A549 (cell line): Measurements from ENCODE around the gene LRFN4. TPM values are rescaled to one million over a fixed set of nuclear protein-coding genes. Genes with fewer than 3 reads are reported as not detected.

Source experiments
- ATAC-seq, 2 experiments: fragments of 200-7000 bp in 1 of 2; fragments of >200 bp in 1 of 2; cut with Nextera tagmentation in 1 of 2; cut with Tn5 transposase in 1 of 2; 3 replicates each; pipeline versions ENCODE4 v1.8.0 to v1.9.1; 2018 to 2020; ENCODE audit warnings: mild to moderate bottlenecking in 1 of 2, moderate library complexity in 1 of 2
- CTCF ChIA-PET: fragments of 300-600 bp; sonication (Branson Sonifier 250); formaldehyde crosslinking; extraction: SDS; loops from one replicate; lab custom pipeline; 2021; ENCODE audit warnings: antibody characterized with exemption, inconsistent platforms; lab: Yijun Ruan, JAX
- POLR2A ChIA-PET: fragments of 350-600 bp; formaldehyde crosslinking; extraction: SDS; loops from one replicate; lab custom pipeline; 2021; ENCODE audit warnings: antibody characterized with exemption, inconsistent platforms; lab: Yijun Ruan, JAX
- DNase-seq, 2 experiments: peaks; one replicate each; pipeline versions ENCODE4 v3.0.0 to v3.0.0-alpha.2; 2011 to 2016; ENCODE audit warnings: low read depth in 1 of 2, low spot score in 1 of 2
- FAIRE-seq: peaks from 2 replicates; lab custom pipeline; 2011; peaks lifted over from hg19 to GRCh38; lab: Jason Lieb, UNC
- H3K27ac ChIP-seq, 2 experiments: fragments of >200 bp; sonication (Bioruptor Twin); formaldehyde crosslinking; 3 replicates each; pipeline ENCODE4 v1.5.1; 2016 to 2017
- H3K4me1 ChIP-seq: fragments of >200 bp; sonication (Bioruptor Twin); formaldehyde crosslinking; 3 replicates; pipeline ENCODE4 v1.6.1; 2016
- H3K4me2 ChIP-seq: fragments of >200 bp; sonication (Bioruptor Twin); formaldehyde crosslinking; 3 replicates; pipeline ENCODE4 v1.6.1; 2016
- H3K4me3 ChIP-seq: fragments of >200 bp; sonication (Bioruptor Twin); formaldehyde crosslinking; 3 replicates; pipeline ENCODE4 v1.5.1; 2016
- H3K9me3 ChIP-seq: fragments of >200 bp; sonication (Bioruptor Twin); formaldehyde crosslinking; 3 replicates; pipeline ENCODE4 v1.6.1; 2016
- ATOH8 ChIP-seq: fragments of 250-450 bp; sonication (Bioruptor Pico); IDR thresholded peaks from 2 replicates; pipeline ENCODE4 v1.5.0; 2020; ENCODE audit warnings: low read depth, mild to moderate bottlenecking, moderate library complexity
- BHLHE40 ChIP-seq: IDR thresholded peaks from 2 replicates; pipeline ENCODE4 v1.6.1; 2012; ENCODE audit warnings: low read depth, low read length, inconsistent platforms
- CEBPB ChIP-seq, 2 experiments: fragments of >200 bp in 1 of 2; sonication (Bioruptor Twin) in 1 of 2; formaldehyde crosslinking in 1 of 2; IDR thresholded peaks; 2 replicates each; pipeline ENCODE4 v1.6.1; 2012 to 2016
- CHD4 ChIP-seq: fragments of 200-600 bp; sonication (generic); IDR thresholded peaks from 2 replicates; pipeline ENCODE4 v1.6.1; 2016; ENCODE audit warnings: antibody characterized with exemption, mild to moderate bottlenecking, borderline replicate concordance
- EHF ChIP-seq: fragments of 250-450 bp; sonication (Bioruptor Pico); IDR thresholded peaks from 2 replicates; pipeline ENCODE4 v1.5.0; 2020; ENCODE audit warnings: mild to moderate bottlenecking
- EHMT2 ChIP-seq: fragments of 200-600 bp; sonication (generic); IDR thresholded peaks from 2 replicates; pipeline ENCODE4 v1.6.1; 2016; ENCODE audit warnings: antibody characterized with exemption, low read depth, mild to moderate bottlenecking, moderate library complexity
- FOSB ChIP-seq: fragments of 250-450 bp; sonication (Bioruptor Pico); IDR thresholded peaks from 2 replicates; pipeline ENCODE4 v1.5.0; 2020; ENCODE audit warnings: mild to moderate bottlenecking, moderate library complexity
- FOSL2 ChIP-seq, 2 experiments: fragments of 450-650 bp in 1 of 2; fragments of >200 bp in 1 of 2; sonication (Bioruptor Twin) in 1 of 2; formaldehyde crosslinking; IDR thresholded peaks; 2 replicates each; pipeline versions ENCODE4 v1.5.0 to v1.6.1; 2016 to 2020; ENCODE audit warnings: mild to moderate bottlenecking in 1 of 2, moderate library complexity in 1 of 2
- FOXS1 ChIP-seq: fragments of 250-450 bp; sonication (Bioruptor Pico); IDR thresholded peaks from 2 replicates; pipeline ENCODE4 v1.5.0; 2020; ENCODE audit warnings: mild to moderate bottlenecking, moderate library complexity
- GATA3 ChIP-seq: IDR thresholded peaks from 2 replicates; pipeline ENCODE4 v1.6.1; 2012; ENCODE audit warnings: borderline replicate concordance
- HOXA7 ChIP-seq: fragments of 250-450 bp; sonication (Bioruptor Pico); IDR thresholded peaks from 2 replicates; pipeline ENCODE4 v1.5.0; 2020; ENCODE audit warnings: mild to moderate bottlenecking, moderate library complexity
- HOXB5 ChIP-seq: fragments of 250-450 bp; sonication (Bioruptor Pico); IDR thresholded peaks from 2 replicates; pipeline ENCODE4 v1.5.0; 2020; ENCODE audit warnings: mild to moderate bottlenecking, moderate library complexity
- JUNB ChIP-seq: fragments of >200 bp; sonication (Bioruptor Twin); formaldehyde crosslinking; IDR thresholded peaks from 2 replicates; pipeline ENCODE4 v1.6.1; 2016
- KDM5A ChIP-seq: fragments of 200-600 bp; sonication (generic); IDR thresholded peaks from 2 replicates; pipeline ENCODE4 v1.6.1; 2016; ENCODE audit warnings: antibody characterized with exemption, mild to moderate bottlenecking
- MAFK ChIP-seq: fragments of 450-650 bp; IDR thresholded peaks from 2 replicates; pipeline ENCODE4 v1.6.1; 2014; ENCODE audit not compliant: partially characterized antibody
- MAX ChIP-seq: IDR thresholded peaks from 2 replicates; pipeline ENCODE4 v1.6.1; 2012
- MAZ ChIP-seq: fragments of 150-350 bp; IDR thresholded peaks from 2 replicates; pipeline ENCODE4 v1.6.1; 2014; ENCODE audit warnings: antibody characterized with exemption, low read depth, low read length, borderline replicate concordance
- MYC ChIP-seq: IDR thresholded peaks from 2 replicates; pipeline ENCODE4 v1.6.1; 2012; ENCODE audit warnings: mild to moderate bottlenecking, inconsistent platforms, low read length, improper control_type of control experiment, borderline replicate concordance
- NFE2L2 ChIP-seq: fragments of 150-350 bp; conservative IDR thresholded peaks from 2 replicates; pipeline ENCODE4 v1.6.1; 2014; ENCODE audit warnings: low read length
- PBX3 ChIP-seq: IDR thresholded peaks from 2 replicates; pipeline ENCODE4 v1.6.1; 2012
- PHF8 ChIP-seq: fragments of 200-600 bp; sonication (generic); IDR thresholded peaks from 2 replicates; pipeline ENCODE4 v1.6.1; 2016; ENCODE audit warnings: low read depth, mild to moderate bottlenecking, antibody characterized with exemption, moderate library complexity, borderline replicate concordance
- RFX5 ChIP-seq: fragments of 450-650 bp; IDR thresholded peaks from 2 replicates; pipeline ENCODE4 v1.7.1; 2014; ENCODE audit warnings: antibody characterized with exemption, mild to moderate bottlenecking, moderate library complexity
- RNF2 ChIP-seq: fragments of 200-600 bp; sonication (generic); IDR thresholded peaks from 2 replicates; pipeline ENCODE4 v1.6.1; 2016; ENCODE audit warnings: low read depth, mild to moderate bottlenecking, antibody characterized with exemption, moderate library complexity, borderline replicate concordance
- ZNF302 ChIP-seq: fragments of 250-450 bp; sonication (Bioruptor Pico); IDR thresholded peaks from 2 replicates; pipeline ENCODE4 v1.9.0; 2021; ENCODE audit warnings: inconsistent platforms, mild to moderate bottlenecking, moderate library complexity
- ZSCAN20 ChIP-seq: fragments of 250-450 bp; sonication (Bioruptor Pico); IDR thresholded peaks from 2 replicates; pipeline ENCODE4 v1.8.0; 2022; ENCODE audit warnings: mild to moderate bottlenecking, moderate library complexity
- WGBS: methylation state at CpG from one replicate; pipeline ENCODE4 v1.1.6; 2017; ENCODE audit errors: missing lambda C conversion rate; 5-methylcytosine and 5-hydroxymethylcytosine counted together
- polyA plus RNA-seq, 4 experiments: library from polyadenylated mRNA; depleted of rRNA in 3 of 4; stranded (reverse); fragments of >200 nt; fragmentation: RNase III in 1 of 4; extraction: RNeasy Plus Mini Kit Qiagen cat#74134 plus additional on column Dnase treatment in 1 of 4; gene quantifications; 2 replicates in 3 of 4; 3 replicates in 1 of 4; pipeline ENCODE4 v1.2.3, GENCODE V29; 2011 to 2017

Gene LRFN4
- polyA plus RNA-seq, 2 of the 4 experiments (the other 2 are of a cell fraction) = 8.8 to 50.0 TPM

- Histone ChIP-seq H3K4me3 (no peak overlapping the region), H3K27ac (no peak overlapping the region), H3K4me2 (no peak overlapping the region), H3K9me3 (no peaks in the 10 kb centered on the region), H3K4me1 (peaks cover 11% of the 10 kb centered on the region)
- ATAC-seq (no peak; a peak in 1 of 6 replicates), DNase-seq (no peak), FAIRE-seq (no peak)
- CTCF ChIA-PET = interaction anchor here (0.6 to 8.7 kb wide), 44 partner anchors 8 to 484 kb away, joined by 3 to 194 read pairs (median 4); partner anchors contain the start of genes NPAS4, RBM4, RCE1 and ZDHHC24
- POLR2A ChIA-PET = interaction anchor here (0.6 to 0.9 kb wide), 2 partner anchors 8 to 142 kb away, joined by 3 read pairs; no protein-coding TSS in a partner anchor
- no peak for TF ChIP-seq MAZ
- TF ChIP-seq ZSCAN20 (CRISPR knock-in tag) = no peak
- TF ChIP-seq MAFK = no peak
- TF ChIP-seq FOSB (CRISPR knock-in tag) = no peak
- no peak for TF ChIP-seq GATA3
- 66% methylated on average over 4 of the region's 4 CpGs for WGBS
Measured at GRCh38 chr11:66834539-66834845, 22.4 kb upstream of the LRFN4 start.

GRCh38 chr11:66834943-66835342 is 21.9 kb upstream of the LRFN4 start:
- H3K27ac ChIP-seq = no peak overlapping the region; a peak in 1 of 6 replicates
- ChIA-PET CTCF (interaction anchor here (0.6 to 8.7 kb wide), 39 partner anchors 9 to 485 kb away, joined by 3 to 194 read pairs (median 5); partner anchors contain the start of genes NPAS4, RBM4, RCE1 and ZDHHC24), POLR2A (interaction anchor here (0.9 kb wide), 1 partner anchor 8 kb away, joined by 3 read pairs; no protein-coding TSS in a partner anchor)
- no peaks in the 10 kb centered on the region for H3K9me3 ChIP-seq
- no peak for DNase-seq
- H3K4me1 ChIP-seq = peaks cover 11% of the 10 kb centered on the region
- ATAC-seq = no peak
- no peak for FAIRE-seq
- no peak overlapping the region for H3K4me3 ChIP-seq
- WGBS = 92% methylated on average over 5 of the region's 5 CpGs
- no peak overlapping the region for H3K4me2 ChIP-seq
- TF ChIP-seq RNF2 = no peak
- no peak for TF ChIP-seq ATOH8
- no peak for TF ChIP-seq ZNF302 (CRISPR knock-in tag)
- TF ChIP-seq, all 56 proteins: peak for 0

- ChIA-PET CTCF (interaction anchor here (0.5 to 8.7 kb wide), 4 partner anchors 9 to 428 kb away, joined by 3 to 194 read pairs (median 16); partner anchors contain the start of genes RBM4B and RCE1), POLR2A (no interaction called here)
- ATAC-seq = no peak
- no peak for DNase-seq
- Histone ChIP-seq H3K4me2 (no peak overlapping the region), H3K4me3 (no peak overlapping the region), H3K4me1 (peaks cover 20% of the 10 kb centered on the region), H3K9me3 (no peaks in the 10 kb centered on the region), H3K27ac (peak overlapping the region; percentile 54 to 62; a peak in 5 of 6 replicates)
- 92% methylated on average over 12 of the region's 12 CpGs for WGBS
- peak; percentile 97 for TF ChIP-seq MAFK
- peak; percentile 91 for TF ChIP-seq NFE2L2
- TF ChIP-seq CHD4 = no peak
- no peak for FAIRE-seq
Measured at GRCh38 chr11:66835768-66836405, 21.0 kb upstream of the LRFN4 start.

GRCh38 chr11:66840317-66841091 is 16.4 kb upstream of the LRFN4 start:
- peaks cover 41% of the 10 kb centered on the region for H3K4me1 ChIP-seq
- peak overlapping the region in 1 of 2 experiments; percentile 43; a peak in 2 of 6 replicates for H3K27ac ChIP-seq
- ATAC-seq (no peak), FAIRE-seq (no peak), DNase-seq (no peak)
- ChIA-PET CTCF (interaction anchor here (0.9 to 8.7 kb wide), 6 partner anchors 11 to 146 kb away, joined by 3 to 194 read pairs (median 4); partner anchors contain the start of gene C11orf86), POLR2A (interaction anchor here (0.6 to 1.1 kb wide), 2 partner anchors 16 to 30 kb away, joined by 3 to 5 read pairs; no protein-coding TSS in a partner anchor)
- 89% methylated on average over 4 of the region's 4 CpGs for WGBS
- peak overlapping the region; percentile 23; the same call in 1 of the 3 replicates for H3K4me2 ChIP-seq
- H3K9me3 ChIP-seq = no peaks in the 10 kb centered on the region
- TF ChIP-seq JUNB = no peak
- TF ChIP-seq ZSCAN20 (CRISPR knock-in tag) = no peak
- TF ChIP-seq HOXB5 = no peak
- no peak for TF ChIP-seq MAFK
- TF ChIP-seq EHMT2 = no peak
- TF ChIP-seq FOSL2 (IDR thresholded peaks at IDR 0.05) = no peak
- no peak for TF ChIP-seq FOSL2 (CRISPR knock-in tag; IDR thresholded peaks at IDR 0.05)
- no peak for TF ChIP-seq MYC
- no peak for TF ChIP-seq PBX3
- TF ChIP-seq PHF8 = no peak
- no peak for TF ChIP-seq HOXA7 (CRISPR knock-in tag)
- TF ChIP-seq EHF (CRISPR knock-in tag) = no peak
- TF ChIP-seq MAX = no peak
- TF ChIP-seq NFE2L2 = no peak
- no peak for TF ChIP-seq KDM5A
- TF ChIP-seq BHLHE40 = no peak
- no peak for TF ChIP-seq CEBPB (IDR thresholded peaks at IDR 0.05)
- no peak for TF ChIP-seq RFX5
- no peak for TF ChIP-seq GATA3
- no peak for TF ChIP-seq FOXS1 (CRISPR knock-in tag)
- no peak overlapping the region for H3K4me3 ChIP-seq
